ENCODE data around the gene MEFV.

Gene MEFV

GRCh38 chr16:3235856-3236669, 20.4 kb downstream of the MEFV start:
- TF ChIP-seq CTCF (IDR thresholded peaks at IDR 0.05; ENCODE audit: low read depth, low read length), result no peak

GRCh38 chr16:3234857-3235561, 21.4 kb downstream of the MEFV start, which contains the start of gene ZNF200:
Gene ZNF200 (minus strand): TSS chr16:3235158. CDS start chr16:3233755, 1,403 bp downstream.
- H3K4me3 ChIP-seq (ENCODE audit: low read depth, low read length), result peak within 1 kb of the TSS; percentile 71

More at GRCh38 chr16:3235856-3236669, 20.4 kb downstream of the MEFV start:
- no peak overlapping the region for H3K4me3 ChIP-seq (ENCODE audit: low read depth, low read length)

GRCh38 chr16:3234543-3234856, 21.9 kb downstream of the MEFV start:
- no peak for TF ChIP-seq CTCF (IDR thresholded peaks at IDR 0.05; ENCODE audit: low read depth, low read length)
- H3K4me3 ChIP-seq (ENCODE audit: low read depth, low read length), result peak overlapping the region; percentile 71

More at GRCh38 chr16:3234857-3235561, 21.4 kb downstream of the MEFV start, which contains the start of gene ZNF200:
- no peak for TF ChIP-seq CTCF (IDR thresholded peaks at IDR 0.05; ENCODE audit: low read depth, low read length)

GRCh38 chr16:3223913-3224515, 32.4 kb downstream of the MEFV start:
- H3K4me3 ChIP-seq (ENCODE audit: low read depth, low read length), result no peak overlapping the region
- no peak for TF ChIP-seq CTCF (IDR thresholded peaks at IDR 0.05; ENCODE audit: low read depth, low read length)

GRCh38 chr16:3220839-3221238, 35.6 kb downstream of the MEFV start:
- no peak for TF ChIP-seq CTCF (IDR thresholded peaks at IDR 0.05; ENCODE audit: low read depth, low read length)
- H3K4me3 ChIP-seq (ENCODE audit: low read depth, low read length), result no peak overlapping the region

- TF ChIP-seq CTCF (IDR thresholded peaks at IDR 0.05; ENCODE audit: low read depth, low read length), result no peak
- no peak overlapping the region for H3K4me3 ChIP-seq (ENCODE audit: low read depth, low read length)
These were observed 40.2 kb downstream of the MEFV start for GRCh38 chr16:3216263-3216640.

Data from WI38 (cell line).